Measurements from ENCODE around the gene BLOC1S3. TPM values are rescaled to one million over a fixed set of nuclear protein-coding genes. Genes with fewer than 3 reads are reported as not detected.

BLOC1S3 gene
- total RNA-seq, 6 experiments from 2014 or later, result 4.7 to 17.0 (median 6.1) TPM

GRCh38 chr19:45145270-45146189 lies 33.1 kb upstream of the BLOC1S3 start:
- Histone ChIP-seq H3K27me3 (no peaks in the 10 kb centered on the region), H3K27ac (no peak overlapping the region), H3K9me3 (no peaks in the 10 kb centered on the region), H3K4me3 (no peak overlapping the region), H3K36me3 (peaks cover 0 to 13% (median 0%) of the 10 kb centered on the region in 4 donors), H3K4me1 (no peaks in the 10 kb centered on the region)
- no peak for TF ChIP-seq CTCF (IDR thresholded peaks at IDR 0.05)
- no peak for TF ChIP-seq POLR2A (IDR thresholded peaks at IDR 0.05)
- ATAC-seq, result no peak
- WGBS (ENCODE audit: insufficient coverage, low coverage, low lambda C conversion rate, missing lambda C conversion rate), result 100% methylated on average over 10 of the region's 54 CpGs
- DNase-seq, result no peak
- intact Hi-C loops (cut with DNase I), result no loop called here

DNA sequence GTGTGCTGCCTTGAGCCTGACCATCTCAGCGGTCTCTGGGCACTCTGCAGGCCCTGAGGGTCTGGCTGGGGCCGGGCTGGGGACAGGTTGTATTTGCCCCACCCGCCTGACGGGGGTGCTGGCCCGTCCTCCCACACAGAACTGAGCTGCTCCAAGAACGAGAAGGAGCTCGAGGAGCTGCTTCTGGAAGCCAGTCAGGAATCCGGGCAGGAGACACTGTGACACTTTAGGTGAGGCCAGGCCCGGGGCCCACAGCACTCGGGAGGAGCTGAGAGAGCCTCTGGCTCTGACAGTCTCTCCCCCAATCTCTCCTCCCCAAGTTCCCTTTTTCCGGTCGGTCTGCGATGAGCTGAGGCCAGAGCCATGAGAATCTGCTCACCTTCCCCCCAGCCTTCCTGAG lies 32.3 kb upstream of the BLOC1S3 start:
- 80% methylated on average over 1 of the region's 13 CpGs for WGBS (ENCODE audit: insufficient coverage, low coverage, low lambda C conversion rate, missing lambda C conversion rate)
- H3K36me3 ChIP-seq, result peaks cover 0 to 13% (median 0%) of the 10 kb centered on the region in 4 donors
- no peaks in the 10 kb centered on the region for H3K27me3 ChIP-seq
- H3K9me3 ChIP-seq, result no peaks in the 10 kb centered on the region
- TF ChIP-seq POLR2A (IDR thresholded peaks at IDR 0.05) (no peak), CTCF (IDR thresholded peaks at IDR 0.05) (no peak)
- no peak for ATAC-seq
- no peak overlapping the region for H3K4me3 ChIP-seq
- no peak for DNase-seq
- H3K4me1 ChIP-seq, result no peaks in the 10 kb centered on the region
- intact Hi-C loops (cut with DNase I), result no loop called here
- no peak overlapping the region for H3K27ac ChIP-seq

DNA sequence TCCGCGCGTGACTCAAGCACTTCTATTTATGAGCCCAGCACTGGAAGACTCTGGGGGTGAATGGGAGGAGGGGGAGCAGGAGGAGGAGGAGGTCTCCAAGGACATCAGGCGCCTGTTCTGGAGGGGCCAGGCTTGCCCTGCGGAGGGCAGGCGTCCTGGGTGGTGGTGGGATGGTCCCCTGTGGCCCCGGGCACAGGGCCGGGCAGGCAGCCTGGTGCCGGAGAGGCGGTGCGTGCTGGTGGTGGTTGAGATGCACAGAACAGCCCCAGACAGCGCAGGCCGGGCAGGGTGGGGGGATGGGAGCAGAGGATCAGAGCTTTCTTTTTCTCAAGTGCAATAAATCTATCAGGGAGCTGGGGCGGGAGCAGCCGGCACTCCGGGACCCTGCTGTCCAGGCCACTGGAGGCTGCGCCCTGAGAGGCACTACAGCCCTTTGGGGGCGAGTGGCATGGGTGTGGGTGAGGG lies 31.8 kb upstream of the BLOC1S3 start:
- TF ChIP-seq CTCF (IDR thresholded peaks at IDR 0.05) (no peak), POLR2A (IDR thresholded peaks at IDR 0.05) (no peak)
- DNase-seq (no peak), ATAC-seq (no peak)
- H3K9me3 ChIP-seq, result no peaks in the 10 kb centered on the region
- no peak overlapping the region for H3K27ac ChIP-seq
- no peaks in the 10 kb centered on the region for H3K27me3 ChIP-seq
- intact Hi-C loops (cut with DNase I), result no loop called here
- 98% methylated on average over 8 of the region's 18 CpGs for WGBS (ENCODE audit: insufficient coverage, low coverage, low lambda C conversion rate, missing lambda C conversion rate)
- H3K4me1 ChIP-seq, result no peaks in the 10 kb centered on the region
- no peak overlapping the region for H3K4me3 ChIP-seq
- H3K36me3 ChIP-seq, result peaks cover 0 to 13% (median 0%) of the 10 kb centered on the region in 4 donors

- DNase-seq, result no peak
- ATAC-seq, result no peak
- TF ChIP-seq POLR2A (IDR thresholded peaks at IDR 0.05), result no peak
- no peak for TF ChIP-seq CTCF (IDR thresholded peaks at IDR 0.05)
- Histone ChIP-seq H3K27me3 (peaks cover 0 to 10% of the 10 kb centered on the region in 2 donors), H3K4me3 (no peak overlapping the region), H3K9me3 (no peaks in the 10 kb centered on the region), H3K36me3 (peaks cover 0 to 7% (median 0%) of the 10 kb centered on the region in 4 donors), H3K27ac (no peak overlapping the region), H3K4me1 (peaks cover 0 to 11% (median 5%) of the 10 kb centered on the region in 4 donors)
- WGBS (ENCODE audit: insufficient coverage, low coverage, low lambda C conversion rate, missing lambda C conversion rate), result 100% methylated on average over 1 of the region's 18 CpGs
- intact Hi-C loops (cut with DNase I), result no loop called here
Observed at GRCh38 chr19:45147835-45148676, 30.5 kb upstream of the BLOC1S3 start.

All from right lobe of liver (tissue), 6 donors.